Lung (tissue), 12 donors: ENCODE data around the gene CCDC120. TPM values are rescaled to one million over a fixed set of nuclear protein-coding genes. Genes with fewer than 3 reads are reported as not detected.

Source experiments
- ATAC-seq: fragments of 200-7000 bp; cut with Tn5 transposase; one replicate; pipeline ENCODE4 v1.9.1; 2020; ENCODE audit warnings: moderate number of reproducible peaks; ENCODE audit not compliant: insufficient read depth, low FRiP score
- DNase-seq, 3 donors: peaks; one replicate each; pipeline ENCODE4 v3.0.0-alpha.2; 2013 to 2017
- H3K27ac ChIP-seq, 2 donors: one replicate each; pipeline ENCODE4 v1.5.1; 2013; ENCODE audit warnings: mild to moderate bottlenecking in 2 of 2, moderate library complexity in 2 of 2, control low read depth in 1 of 2, inconsistent platforms in 1 of 2, low read depth in 1 of 2, low read length in 1 of 2
- H3K27me3 ChIP-seq, 3 donors: one replicate each; pipeline ENCODE4 v1.5.1; 2013; ENCODE audit warnings: low read length in 2 of 3; ENCODE audit not compliant: control insufficient read depth in 3 of 3, insufficient read depth in 3 of 3
- H3K36me3 ChIP-seq, 4 donors: one replicate each; pipeline ENCODE4 v1.5.1; 2013; ENCODE audit warnings: low read length in 4 of 4, mild to moderate bottlenecking in 1 of 4, moderate library complexity in 1 of 4; ENCODE audit not compliant: control insufficient read depth in 4 of 4, insufficient read depth in 4 of 4
- H3K4me1 ChIP-seq, 5 donors: one replicate each; pipeline ENCODE4 v1.5.1; 2013; ENCODE audit warnings: low read length in 5 of 5, mild to moderate bottlenecking in 2 of 5, moderate library complexity in 1 of 5; ENCODE audit not compliant: control insufficient read depth in 5 of 5, insufficient read depth in 5 of 5
- H3K4me3 ChIP-seq: one replicate; pipeline ENCODE4 v1.5.1; 2013; ENCODE audit warnings: mild to moderate bottlenecking, control low read depth, moderate library complexity
- H3K9ac ChIP-seq, 2 donors: one replicate each; pipeline ENCODE4 v1.5.1; 2013; ENCODE audit warnings: low read length in 2 of 2, control low read depth in 1 of 2; ENCODE audit not compliant: insufficient read depth in 1 of 2
- H3K9me3 ChIP-seq, 4 donors: one replicate each; pipeline ENCODE4 v1.5.1; 2013; ENCODE audit warnings: low read length in 3 of 4, mild to moderate bottlenecking in 1 of 4, moderate library complexity in 1 of 4; ENCODE audit not compliant: control insufficient read depth in 4 of 4, insufficient read depth in 3 of 4
- WGBS, 2 donors: extraction: QIAGEN DNeasy Blood & Tissue Kit; methylation state at CpG; one replicate each; pipeline ENCODE4 v1.1.7; 2013; 5-methylcytosine and 5-hydroxymethylcytosine counted together
- polyA plus RNA-seq, 2 donors: library from polyadenylated mRNA; stranded (reverse); fragments of 200-250 nt; gene quantifications; one replicate each; pipeline ENCODE4 v1.2.1, GENCODE V29; 2013
- total RNA-seq, 2 donors: library from RNA; depleted of rRNA in 1 of 2; stranded (reverse); fragments of >200 nt in 1 of 2; gene quantifications; one replicate each; pipeline ENCODE4 v1.2.1, GENCODE V29; 2014 to 2021
- TF ChIP-seq, protein P1 (sequence below): IDR thresholded peaks from 2 replicates; pipeline ENCODE4 v1.5.1; 2012; ENCODE audit warnings: mild to moderate bottlenecking; ENCODE audit errors: control extremely low read depth, extremely low read depth
- donor health status: control.
- donor health status: control.
- donor health status: Bipolar disorder and iron deficiency.
- donor health status: healthy.
- donor health status: DM: yes; HTN: yes; CAD: no.

CCDC120 gene
- total and polyA plus RNA-seq, 4 donors = 3.8 to 11.3 (median 5.2) TPM

DNA sequence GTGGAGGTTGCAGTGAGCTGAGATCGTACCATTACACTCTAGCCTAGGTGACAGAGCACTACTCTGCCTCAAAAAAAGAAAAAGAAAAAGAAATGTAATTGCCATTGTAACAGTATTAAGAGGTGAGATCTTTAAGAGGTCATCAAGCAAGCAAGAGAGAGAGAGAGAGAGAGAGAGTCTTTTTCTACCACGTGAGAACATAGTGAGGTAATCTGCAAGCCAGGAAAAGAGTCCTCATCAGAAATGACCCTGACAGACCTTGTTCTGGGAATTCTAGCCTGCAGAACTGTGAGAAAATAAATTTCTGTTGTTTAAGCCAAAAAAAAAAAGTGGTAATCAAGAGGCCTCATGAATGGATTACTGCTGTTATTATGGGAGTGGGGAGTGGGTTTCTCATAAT lies 49.8 kb downstream of the CCDC120 start:
- Histone ChIP-seq H3K4me1 (no peaks in the 10 kb centered on the region), H3K9me3 (peaks cover 0 to 2% (median 0%) of the 10 kb centered on the region in 4 donors), H3K36me3 (peaks cover 2 to 11% (median 6%) of the 10 kb centered on the region in 4 donors), H3K9ac (no peak overlapping the region), H3K4me3 (no peak overlapping the region), H3K27me3 (no peaks in the 10 kb centered on the region), H3K27ac (no peak overlapping the region)
- DNase-seq (no peak), ATAC-seq (no peak)
- TF ChIP-seq, protein P1, sequence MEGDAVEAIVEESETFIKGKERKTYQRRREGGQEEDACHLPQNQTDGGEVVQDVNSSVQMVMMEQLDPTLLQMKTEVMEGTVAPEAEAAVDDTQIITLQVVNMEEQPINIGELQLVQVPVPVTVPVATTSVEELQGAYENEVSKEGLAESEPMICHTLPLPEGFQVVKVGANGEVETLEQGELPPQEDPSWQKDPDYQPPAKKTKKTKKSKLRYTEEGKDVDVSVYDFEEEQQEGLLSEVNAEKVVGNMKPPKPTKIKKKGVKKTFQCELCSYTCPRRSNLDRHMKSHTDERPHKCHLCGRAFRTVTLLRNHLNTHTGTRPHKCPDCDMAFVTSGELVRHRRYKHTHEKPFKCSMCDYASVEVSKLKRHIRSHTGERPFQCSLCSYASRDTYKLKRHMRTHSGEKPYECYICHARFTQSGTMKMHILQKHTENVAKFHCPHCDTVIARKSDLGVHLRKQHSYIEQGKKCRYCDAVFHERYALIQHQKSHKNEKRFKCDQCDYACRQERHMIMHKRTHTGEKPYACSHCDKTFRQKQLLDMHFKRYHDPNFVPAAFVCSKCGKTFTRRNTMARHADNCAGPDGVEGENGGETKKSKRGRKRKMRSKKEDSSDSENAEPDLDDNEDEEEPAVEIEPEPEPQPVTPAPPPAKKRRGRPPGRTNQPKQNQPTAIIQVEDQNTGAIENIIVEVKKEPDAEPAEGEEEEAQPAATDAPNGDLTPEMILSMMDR = no peak
- 71 to 75% methylated on average over 2 of the region's 2 CpGs for WGBS, 2 donors

DNA sequence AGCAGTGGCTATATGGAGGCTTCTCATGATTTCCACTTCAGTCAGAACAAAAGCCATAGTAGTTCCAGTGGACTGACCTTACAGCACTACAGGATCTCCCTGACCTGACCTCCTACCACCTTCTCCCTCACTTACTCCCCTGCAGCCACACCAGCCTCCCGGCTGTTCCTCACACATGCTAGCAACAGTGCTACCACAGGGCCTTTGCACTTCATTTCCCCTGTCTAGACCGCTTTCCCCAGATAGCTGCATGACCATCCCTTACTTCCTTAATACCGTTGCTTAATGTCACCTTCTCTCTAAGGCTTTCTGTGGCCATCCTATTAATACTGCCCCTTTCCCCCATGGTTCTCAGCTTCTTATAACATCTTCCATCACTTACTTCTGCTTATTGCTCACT lies 51.6 kb downstream of the CCDC120 start:
- H3K9ac ChIP-seq = no peak overlapping the region
- 67 to 82% methylated on average over 3 of the region's 3 CpGs for WGBS, 2 donors
- H3K4me1 ChIP-seq = no peaks in the 10 kb centered on the region
- TF ChIP-seq, protein P1 = no peak
- ATAC-seq = no peak
- H3K36me3 ChIP-seq = peaks cover 2 to 14% (median 8%) of the 10 kb centered on the region in 4 donors
- H3K4me3 ChIP-seq = no peak overlapping the region
- no peak for DNase-seq
- no peak overlapping the region for H3K27ac ChIP-seq
- H3K9me3 ChIP-seq = peaks cover 0 to 2% (median 0%) of the 10 kb centered on the region in 4 donors
- no peaks in the 10 kb centered on the region for H3K27me3 ChIP-seq

DNA sequence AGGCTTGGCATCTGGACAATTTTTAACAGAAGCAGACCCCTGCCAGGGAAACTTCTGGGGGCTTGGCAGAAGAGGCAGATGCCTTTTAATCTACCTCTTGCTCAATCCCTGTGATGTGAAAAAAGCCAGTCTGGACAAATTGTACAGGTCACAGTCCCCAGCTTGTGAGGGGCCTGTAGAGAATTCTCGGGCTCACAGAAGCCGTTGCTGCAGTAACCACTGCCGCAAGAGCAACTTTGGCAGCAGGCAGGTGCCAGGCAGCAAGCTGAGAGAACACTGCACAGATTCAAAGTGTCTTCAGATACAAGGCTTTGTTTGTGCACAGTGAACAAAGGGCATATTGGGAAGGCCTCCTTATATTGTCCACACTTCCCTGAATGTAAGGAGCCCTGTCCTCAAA lies 53.0 kb downstream of the CCDC120 start:
- Histone ChIP-seq H3K4me1 (no peaks in the 10 kb centered on the region), H3K9ac (no peak overlapping the region), H3K27ac (no peak overlapping the region), H3K9me3 (peaks cover 0 to 2% (median 0%) of the 10 kb centered on the region in 4 donors), H3K27me3 (no peaks in the 10 kb centered on the region), H3K36me3 (peaks cover 2 to 18% (median 8%) of the 10 kb centered on the region in 4 donors), H3K4me3 (no peak overlapping the region)
- WGBS, 2 donors = 73 to 80% methylated on average over 3 of the region's 3 CpGs
- DNase-seq (no peak), ATAC-seq (no peak)
- TF ChIP-seq, protein P1 = no peak

DNA sequence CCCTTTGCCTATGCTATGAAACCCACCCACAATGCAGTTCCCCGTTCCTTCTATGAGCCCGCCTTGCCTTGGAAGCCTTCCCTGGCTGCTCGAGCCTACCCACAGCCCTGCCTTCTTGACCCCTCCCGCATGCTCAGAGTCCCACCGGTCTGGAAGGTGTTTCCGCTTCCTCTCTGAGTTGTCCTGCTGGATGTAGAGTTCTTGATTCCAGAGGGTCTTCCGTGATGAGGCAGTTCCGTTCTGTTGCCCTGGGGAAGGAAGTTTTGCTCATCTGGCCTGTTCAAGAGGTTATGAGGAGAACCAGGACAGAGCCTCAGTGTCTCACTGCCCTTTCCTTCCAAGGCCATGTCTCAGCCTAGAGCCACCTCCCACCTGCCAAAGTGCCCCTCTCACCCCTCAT lies 57.3 kb downstream of the CCDC120 start:
- Histone ChIP-seq H3K4me3 (no peak overlapping the region), H3K9ac (no peak overlapping the region), H3K27ac (no peak overlapping the region), H3K27me3 (no peaks in the 10 kb centered on the region), H3K4me1 (no peaks in the 10 kb centered on the region), H3K36me3 (peaks cover 2 to 25% (median 10%) of the 10 kb centered on the region in 4 donors), H3K9me3 (peaks cover 0 to 2% (median 0%) of the 10 kb centered on the region in 4 donors)
- TF ChIP-seq, protein P1 = no peak
- WGBS, 2 donors = 81 to 83% methylated on average over 5 to 8 of the region's 8 CpGs
- ATAC-seq (no peak), DNase-seq (no peak)
